Right lobe of liver (tissue), 6 donors: ENCODE measurements around the gene AKAP13. TPM values are rescaled to one million over a fixed set of nuclear protein-coding genes. Genes with fewer than 3 reads are reported as not detected.
"Not testable (repeated sequence)": the region's sequence is repeated elsewhere in the genome, so short reads cannot be mapped to it uniquely, and the experiment has no call there.

Source experiments
- ATAC-seq, 4 donors: fragments of 200-7000 bp; cut with Tn5 transposase; one replicate each; pipeline ENCODE4 v1.9.1; 2020; ENCODE audit warnings: mild to moderate bottlenecking in 4 of 4, moderate library complexity in 4 of 4
- DNase-seq, 3 donors: peaks; one replicate each; pipeline ENCODE4 v3.0.0-alpha.2; 2020
- H3K27ac ChIP-seq, 3 donors: fragments of 200-600 bp; one replicate each; pipeline ENCODE4 v1.8.0; 2022
- H3K27me3 ChIP-seq, 2 donors: fragments of 200-600 bp; one replicate each; pipeline ENCODE4 v1.8.0; 2022
- H3K36me3 ChIP-seq, 4 donors: fragments of 200-600 bp; sonication (generic) in 1 of 4; one replicate each; pipeline versions ENCODE4 v1.5.1 to v1.8.0; 2017 to 2022; ENCODE audit warnings: control low read depth in 1 of 4
- H3K4me1 ChIP-seq, 4 donors: fragments of 200-600 bp; sonication (generic) in 1 of 4; one replicate each; pipeline versions ENCODE4 v1.5.1 to v1.8.0; 2017 to 2022; ENCODE audit warnings: control low read depth in 1 of 4
- H3K4me3 ChIP-seq, 3 donors: fragments of 200-600 bp; one replicate each; pipeline ENCODE4 v1.8.0; 2022
- H3K9me3 ChIP-seq, 4 donors: fragments of 200-600 bp; sonication (generic) in 1 of 4; one replicate each; pipeline versions ENCODE4 v1.5.1 to v1.8.0; 2017 to 2022; ENCODE audit warnings: control low read depth in 1 of 4
- CTCF ChIP-seq, 4 donors: fragments of 200-600 bp in 3 of 4; fragments of 450-650 bp in 1 of 4; IDR thresholded peaks; one replicate each; pipeline versions ENCODE4 v1.5.1 to v1.8.0; 2016 to 2022; ENCODE audit warnings: antibody characterized with exemption in 4 of 4, mild to moderate bottlenecking in 2 of 4
- POLR2A ChIP-seq: fragments of 450-650 bp; IDR thresholded peaks from one replicate; pipeline ENCODE4 v1.6.1; 2017; ENCODE audit warnings: antibody characterized with exemption, mild to moderate bottlenecking
- WGBS: methylation state at CpG from one replicate; pipeline ENCODE4 v1.1.6; 2018; ENCODE audit warnings: low coverage, low lambda C conversion rate; ENCODE audit not compliant: insufficient coverage; ENCODE audit errors: missing lambda C conversion rate; 5-methylcytosine and 5-hydroxymethylcytosine counted together
- intact Hi-C, 2 donors: fragments of 100-400 bp; cut with DNase I; formaldehyde crosslinking; loops; one replicate each; pipeline versions ENCODE4 v1.11.2 to v1.14.1; 2022
- total RNA-seq, 6 experiments: library from RNA; depleted of rRNA in 2 of 6; stranded (reverse); fragments of >200 nt in 2 of 6; fragmentation: NEBNext Ultra II Directional in 3 of 6; extraction: Animal tissue kit (Norgen Biotek cat#: 25700) in 3 of 6; gene quantifications; one replicate each; pipeline versions ENCODE4 v1.1.0 to v1.2.4, GENCODE V29; 2016 to 2023
- donor health status: DM: no; HTN: yes; CAD: no.
- donor health status: DM: no; HTN: no; CAD: no.
- donor health status: DM: no; HTN: no; CAD: no.
- donor health status: DM: no; HTN: yes; CAD: no.
- donor health status: DM: no; HTN: yes; CAD: no.

The AKAP13 gene
- total RNA-seq, 6 experiments from 2014 or later: 50.1 to 73.1 (median 63.9) TPM

GRCh38 chr15:85582131-85583079 is 202.0 kb downstream of the AKAP13 start:
- Histone ChIP-seq H3K36me3 (peaks cover 0 to 7% (median 2%) of the 10 kb centered on the region in 4 donors), H3K27ac (peak overlapping the region; percentile 86 to 98 (median 96)), H3K27me3 (no peaks in the 10 kb centered on the region), H3K4me3 (peak overlapping the region; percentile 20 to 52 (median 52)), H3K9me3 (no peaks in the 10 kb centered on the region), H3K4me1 (peaks cover 0 to 61% (median 9%) of the 10 kb centered on the region in 4 donors)
- 1% methylated on average over 10 of the region's 10 CpGs for WGBS
- intact Hi-C loops: no loop called here
- peak; percentile 55 for TF ChIP-seq POLR2A
- TF ChIP-seq CTCF (IDR thresholded peaks at IDR 0.05): no peak
- peak; percentile 51 to 67 (median 52) for ATAC-seq
- peak; percentile 71 to 75 (median 74) for DNase-seq

GRCh38 chr15:85583442-85583841 is 203.0 kb downstream of the AKAP13 start:
- no peak for DNase-seq
- peaks cover 0 to 59% (median 9%) of the 10 kb centered on the region in 4 donors for H3K4me1 ChIP-seq
- 5% methylated on average over 4 of the region's 4 CpGs for WGBS
- intact Hi-C loops: no loop called here
- no peaks in the 10 kb centered on the region for H3K9me3 ChIP-seq
- no peak for TF ChIP-seq POLR2A
- no peak for TF ChIP-seq CTCF (IDR thresholded peaks at IDR 0.05)
- no peaks in the 10 kb centered on the region for H3K27me3 ChIP-seq
- peaks cover 0 to 7% (median 2%) of the 10 kb centered on the region in 4 donors for H3K36me3 ChIP-seq
- H3K4me3 ChIP-seq: peak overlapping the region; percentile 20 to 52 (median 52)
- peak overlapping the region; percentile 86 to 98 (median 96) for H3K27ac ChIP-seq
- ATAC-seq: no peak

GRCh38 chr15:85583923-85584390 is 203.6 kb downstream of the AKAP13 start:
- Histone ChIP-seq H3K4me3 (peak overlapping the region; percentile 20 to 52 (median 52)), H3K27me3 (no peaks in the 10 kb centered on the region), H3K9me3 (no peaks in the 10 kb centered on the region), H3K4me1 (peaks cover 0 to 59% (median 7%) of the 10 kb centered on the region in 4 donors), H3K36me3 (peaks cover 0 to 7% (median 2%) of the 10 kb centered on the region in 4 donors), H3K27ac (peak overlapping the region; percentile 86 to 98 (median 96))
- intact Hi-C loops: no loop called here
- ATAC-seq: peak in 1 of 4 donors; percentile 26
- WGBS: 8% methylated on average over 3 of the region's 3 CpGs
- DNase-seq: peak in 1 of 3 donors; percentile 56
- peak; percentile 21 for TF ChIP-seq POLR2A
- no peak for TF ChIP-seq CTCF (IDR thresholded peaks at IDR 0.05)

GRCh38 chr15:85584872-85585271 is 204.5 kb downstream of the AKAP13 start:
- peak overlapping the region in 2 of 3 donors; percentile 86 to 96 for H3K27ac ChIP-seq
- 37% methylated on average over 4 of the region's 4 CpGs for WGBS
- DNase-seq (no peak), ATAC-seq (no peak)
- intact Hi-C loops: no loop called here
- no peaks in the 10 kb centered on the region for H3K9me3 ChIP-seq
- peaks cover 0 to 58% (median 4%) of the 10 kb centered on the region in 4 donors for H3K4me1 ChIP-seq
- H3K27me3 ChIP-seq: no peaks in the 10 kb centered on the region
- no peak for TF ChIP-seq CTCF (IDR thresholded peaks at IDR 0.05)
- TF ChIP-seq POLR2A: no peak
- peaks cover 0 to 7% (median 2%) of the 10 kb centered on the region in 4 donors for H3K36me3 ChIP-seq
- no peak overlapping the region for H3K4me3 ChIP-seq

- H3K27ac ChIP-seq, H3K9me3 ChIP-seq, H3K4me3 ChIP-seq, DNase-seq, intact Hi-C loops, H3K36me3 ChIP-seq, H3K27me3 ChIP-seq, ATAC-seq: not testable (repeated sequence)
- peaks cover 0 to 60% (median 4%) of the 10 kb centered on the region in 4 donors for H3K4me1 ChIP-seq
- WGBS: 93% methylated on average over 4 of the region's 5 CpGs
These were observed 205.8 kb downstream of the AKAP13 start for GRCh38 chr15:85586196-85586595.
